ENCODE data around the gene BMP8A. TPM values are rescaled to one million over a fixed set of nuclear protein-coding genes. Genes with fewer than 3 reads are reported as not detected.
"Not testable (repeated sequence)": the region's sequence is repeated elsewhere in the genome, so short reads cannot be mapped to it uniquely, and the experiment has no call there.

The BMP8A gene
- total RNA-seq, 1 donor from 2014 or later, result 0.51 TPM

DNA sequence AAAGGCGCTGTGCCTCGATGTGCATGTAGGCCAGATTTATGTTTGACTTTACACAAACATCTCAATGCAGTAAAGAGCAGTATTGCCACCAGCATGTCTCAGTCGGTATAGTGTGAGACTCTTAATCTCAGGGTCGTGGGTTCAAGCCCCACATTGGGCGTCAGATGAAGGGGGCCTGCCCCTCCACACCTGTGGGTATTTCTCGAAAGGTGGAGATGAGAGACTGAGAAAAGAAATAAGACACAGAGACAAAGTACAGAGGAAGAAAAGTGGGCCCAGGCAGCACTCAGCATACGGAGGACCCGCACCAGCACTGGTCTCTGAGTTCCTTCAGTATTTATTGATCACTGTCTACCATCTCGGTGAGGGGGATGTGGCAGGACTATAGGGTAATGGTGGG lies 13.0 kb downstream of the BMP8A start:
- not testable (repeated sequence) for DNase-seq (ENCODE audit: low read depth)

DNA sequence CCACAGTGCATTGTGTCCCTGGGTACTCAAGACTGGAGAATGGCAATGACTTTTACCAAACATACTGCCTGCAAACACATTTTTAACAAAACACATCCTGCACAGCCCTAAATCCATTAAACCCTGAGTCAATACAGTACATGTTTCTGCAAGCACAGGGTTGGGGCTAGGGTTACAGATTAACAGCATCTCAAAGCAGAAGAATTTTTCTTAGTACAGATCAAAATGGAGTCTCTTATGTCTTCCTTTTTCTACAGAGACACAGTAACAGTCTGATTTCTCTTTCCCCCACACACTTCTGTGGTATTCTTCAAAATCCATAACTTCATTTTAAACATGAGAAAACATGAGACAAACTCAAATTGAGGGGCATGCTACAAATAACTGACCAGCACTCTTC lies 13.9 kb downstream of the BMP8A start:
- DNase-seq (ENCODE audit: low read depth), result no peak

DNA sequence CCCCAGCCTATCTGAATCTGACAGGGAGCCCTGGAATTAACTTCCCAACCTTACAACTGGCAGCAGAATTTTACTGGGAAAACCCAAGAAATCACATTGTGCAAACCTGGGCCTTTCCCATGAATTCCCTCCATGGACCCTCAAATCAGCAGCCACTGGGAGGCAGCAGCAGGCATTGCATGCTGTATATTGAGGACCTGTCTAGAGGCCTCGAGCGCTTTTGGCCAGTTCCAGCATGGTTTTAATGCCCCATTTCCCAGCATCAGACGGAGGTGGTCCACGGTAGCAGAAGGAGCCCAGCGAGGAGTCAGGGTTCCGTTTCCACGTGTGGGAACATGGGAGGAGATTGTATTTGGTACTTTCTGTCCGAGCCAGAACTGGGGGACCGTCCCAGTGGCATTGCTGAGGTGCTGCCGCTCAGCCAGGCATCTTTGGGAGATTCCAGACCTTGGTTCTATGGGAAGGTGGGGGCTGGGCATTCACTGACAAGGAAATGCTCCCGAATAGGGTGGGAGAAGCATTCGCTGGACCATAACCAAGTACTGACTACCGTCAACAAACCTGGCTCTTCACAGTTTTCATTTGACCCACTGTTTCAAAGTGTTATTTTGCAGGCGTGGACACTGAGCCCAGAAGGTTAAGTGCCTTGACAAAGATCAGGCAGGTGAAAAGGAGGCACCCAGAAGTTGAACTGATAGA lies 15.9 kb downstream of the BMP8A start:
- DNase-seq (ENCODE audit: low read depth), result no peak

DNA sequence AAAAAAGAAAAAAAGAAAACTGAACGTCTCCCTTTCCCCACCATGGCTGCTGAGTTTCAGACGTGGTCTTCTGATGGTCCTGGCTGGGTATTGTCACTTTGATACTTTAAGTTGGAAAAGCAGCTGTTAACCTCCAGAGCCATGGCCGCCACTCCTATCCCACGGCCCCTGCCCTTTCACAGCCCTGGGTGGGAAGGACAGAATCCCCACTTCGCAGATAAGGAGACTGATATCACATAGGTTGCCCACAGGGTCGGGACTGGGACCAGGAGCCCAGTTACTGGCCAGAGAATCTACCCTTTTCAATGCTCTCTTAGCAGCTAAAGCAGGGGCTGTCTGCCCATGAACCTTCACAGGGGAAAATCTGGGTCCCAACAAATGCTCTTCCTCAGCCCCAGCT lies 16.8 kb downstream of the BMP8A start:
- no peak for DNase-seq (ENCODE audit: low read depth)

DNA sequence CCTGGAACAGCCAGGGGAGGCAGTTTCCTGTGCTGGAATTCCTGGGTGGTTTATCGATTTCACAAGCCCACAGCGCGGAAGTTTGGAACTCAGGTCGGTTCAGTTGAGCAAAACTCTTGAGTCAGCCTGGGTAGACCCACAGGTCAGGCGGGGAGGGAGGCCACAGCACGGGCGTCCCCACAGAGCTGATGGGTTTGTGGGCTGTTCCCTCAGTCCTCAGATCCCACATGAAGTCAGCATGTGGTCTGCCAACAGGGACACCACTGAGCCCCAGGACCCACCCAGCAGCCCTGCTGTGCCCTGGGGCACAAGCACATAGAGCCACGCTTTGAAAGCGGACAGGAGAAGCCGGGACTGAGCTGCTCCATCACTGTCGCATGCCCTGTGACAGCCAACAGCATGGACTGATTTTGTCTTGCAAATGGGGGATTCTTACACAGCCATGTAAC lies 17.4 kb downstream of the BMP8A start:
- DNase-seq (ENCODE audit: low read depth), result peak; percentile 88

DNA sequence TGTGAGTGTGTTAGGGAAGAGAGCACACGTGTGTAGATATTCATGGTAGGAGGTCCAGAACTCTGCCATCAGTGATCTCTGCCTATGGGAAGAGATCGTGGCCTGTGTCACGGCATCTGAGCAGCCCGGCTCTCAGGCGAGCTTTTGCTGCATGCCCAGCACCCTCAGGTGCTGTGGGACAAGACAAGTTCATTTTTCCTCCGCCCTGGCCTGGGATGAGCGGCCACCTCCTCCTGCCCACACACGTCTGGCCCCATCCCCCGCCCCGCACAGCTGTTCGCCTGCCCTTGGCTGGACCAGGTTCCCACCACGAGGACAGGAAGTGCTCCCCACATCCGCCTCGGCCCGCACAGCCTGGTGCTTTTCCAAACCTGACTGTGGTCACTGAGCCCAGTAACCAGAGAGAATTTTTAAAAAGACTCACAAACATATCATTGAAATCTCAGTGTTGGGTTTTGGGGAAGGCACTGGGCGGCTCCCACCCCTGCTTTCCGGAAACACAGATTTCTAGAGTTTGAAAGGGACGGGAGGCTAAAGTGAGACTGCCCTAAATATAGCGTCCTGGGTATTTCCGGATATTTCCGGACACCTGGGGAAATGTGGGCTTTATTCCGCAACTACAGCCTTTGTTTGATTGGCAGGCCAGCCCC lies 18.0 kb downstream of the BMP8A start:
- peak; percentile 92 for DNase-seq (ENCODE audit: low read depth)

DNA sequence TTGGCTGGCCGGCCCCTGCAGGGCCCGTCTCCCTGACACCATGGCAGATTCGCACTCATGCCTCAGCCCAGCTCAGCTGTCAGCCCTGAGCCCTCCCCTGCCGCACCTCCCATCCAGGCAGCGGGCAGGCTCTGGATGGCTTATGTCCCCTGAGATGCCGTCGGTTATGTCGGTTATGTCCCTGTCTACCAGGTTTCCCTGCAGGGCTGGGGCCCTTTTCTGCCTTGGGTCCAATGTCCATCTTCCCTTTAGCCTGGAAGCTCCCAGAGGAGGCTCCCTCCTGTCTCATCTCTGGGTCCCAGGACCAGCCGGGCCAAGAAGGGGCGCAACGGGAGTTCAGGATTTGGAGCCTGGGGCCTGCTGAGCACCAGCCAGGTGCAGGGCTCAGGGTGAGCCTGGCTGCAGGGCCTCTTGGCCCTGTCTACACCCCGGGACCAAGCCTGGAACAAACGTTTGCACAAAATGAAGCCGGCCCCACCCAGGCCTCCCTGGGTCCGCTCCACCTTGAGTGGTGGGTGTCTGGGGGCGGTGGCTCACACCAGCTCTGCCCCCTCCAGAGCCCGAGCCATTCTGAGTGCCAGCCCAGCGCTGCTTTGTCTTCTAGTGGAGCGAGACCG lies 19.2 kb downstream of the BMP8A start:
- not testable (repeated sequence) for DNase-seq (ENCODE audit: low read depth)

DNA sequence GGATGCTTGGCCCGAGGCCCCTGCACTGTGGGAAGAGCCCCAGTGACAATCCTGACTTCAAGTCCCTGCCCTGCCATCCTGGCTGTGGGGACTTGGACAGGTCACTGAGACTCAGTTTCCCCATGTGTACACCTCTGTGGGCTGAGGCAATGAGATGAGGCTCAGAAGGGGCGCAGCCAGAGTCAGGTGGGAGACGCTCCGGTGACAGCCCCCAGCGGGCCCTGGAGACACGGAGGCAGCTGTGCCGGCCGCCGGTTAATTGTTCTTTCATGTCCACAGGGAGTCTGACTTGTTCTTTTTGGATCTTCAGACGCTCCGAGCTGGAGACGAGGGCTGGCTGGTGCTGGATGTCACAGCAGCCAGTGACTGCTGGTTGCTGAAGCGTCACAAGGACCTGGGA lies 20.0 kb downstream of the BMP8A start:
- DNase-seq (ENCODE audit: low read depth), result not testable (repeated sequence)

DNA sequence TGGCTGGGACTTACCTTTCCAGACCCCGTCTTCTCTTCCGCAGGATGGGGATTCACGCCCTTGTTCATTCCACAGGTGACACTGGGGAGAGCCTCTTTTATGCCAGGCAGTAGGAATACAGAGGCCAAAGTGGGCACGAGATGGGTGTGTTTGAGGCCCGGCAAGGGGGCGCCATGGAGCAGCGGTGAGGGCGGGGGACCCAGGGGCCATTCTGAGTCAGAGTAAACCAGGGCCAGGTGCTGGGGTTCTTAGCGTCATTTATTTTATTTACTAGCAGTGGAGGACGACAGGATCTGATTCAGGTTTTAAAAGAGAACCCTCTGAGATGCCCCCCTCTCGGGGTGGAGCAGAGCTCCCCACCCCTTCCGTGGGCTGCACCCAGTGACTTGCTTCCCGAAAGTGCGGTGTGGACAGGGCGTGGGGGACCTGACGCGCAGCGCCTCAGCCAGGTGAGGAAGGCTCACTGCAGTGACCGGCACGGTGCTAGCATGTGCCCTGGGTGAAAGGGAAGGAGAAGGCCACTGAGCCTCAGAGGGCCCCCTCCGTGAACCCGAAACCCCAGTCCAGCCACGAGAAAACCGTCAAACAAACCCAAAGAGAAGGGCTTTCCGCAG lies 20.9 kb downstream of the BMP8A start:
- not testable (repeated sequence) for DNase-seq (ENCODE audit: low read depth)

DNA sequence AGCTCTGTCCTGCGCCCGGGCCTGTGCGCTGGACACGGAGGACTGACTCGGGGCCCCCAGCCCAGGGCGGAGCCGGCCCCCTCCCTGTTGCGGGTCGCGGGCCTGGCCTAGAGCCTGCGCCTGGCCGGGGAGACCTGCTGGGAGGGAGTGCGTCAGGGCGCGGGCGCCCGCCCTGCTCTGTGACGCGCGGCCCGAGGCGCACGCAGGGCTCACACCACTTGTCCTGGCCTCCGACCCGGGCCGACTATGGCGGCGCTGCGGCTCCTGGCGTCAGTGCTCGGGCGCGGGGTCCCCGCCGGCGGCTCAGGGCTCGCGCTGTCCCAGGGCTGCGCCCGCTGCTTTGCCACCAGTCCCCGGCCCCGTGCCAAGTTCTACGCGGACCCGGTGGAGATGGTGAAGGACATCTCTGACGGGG lies 23.3 kb downstream of the BMP8A start:
- not testable (repeated sequence) for DNase-seq (ENCODE audit: low read depth)

DNA sequence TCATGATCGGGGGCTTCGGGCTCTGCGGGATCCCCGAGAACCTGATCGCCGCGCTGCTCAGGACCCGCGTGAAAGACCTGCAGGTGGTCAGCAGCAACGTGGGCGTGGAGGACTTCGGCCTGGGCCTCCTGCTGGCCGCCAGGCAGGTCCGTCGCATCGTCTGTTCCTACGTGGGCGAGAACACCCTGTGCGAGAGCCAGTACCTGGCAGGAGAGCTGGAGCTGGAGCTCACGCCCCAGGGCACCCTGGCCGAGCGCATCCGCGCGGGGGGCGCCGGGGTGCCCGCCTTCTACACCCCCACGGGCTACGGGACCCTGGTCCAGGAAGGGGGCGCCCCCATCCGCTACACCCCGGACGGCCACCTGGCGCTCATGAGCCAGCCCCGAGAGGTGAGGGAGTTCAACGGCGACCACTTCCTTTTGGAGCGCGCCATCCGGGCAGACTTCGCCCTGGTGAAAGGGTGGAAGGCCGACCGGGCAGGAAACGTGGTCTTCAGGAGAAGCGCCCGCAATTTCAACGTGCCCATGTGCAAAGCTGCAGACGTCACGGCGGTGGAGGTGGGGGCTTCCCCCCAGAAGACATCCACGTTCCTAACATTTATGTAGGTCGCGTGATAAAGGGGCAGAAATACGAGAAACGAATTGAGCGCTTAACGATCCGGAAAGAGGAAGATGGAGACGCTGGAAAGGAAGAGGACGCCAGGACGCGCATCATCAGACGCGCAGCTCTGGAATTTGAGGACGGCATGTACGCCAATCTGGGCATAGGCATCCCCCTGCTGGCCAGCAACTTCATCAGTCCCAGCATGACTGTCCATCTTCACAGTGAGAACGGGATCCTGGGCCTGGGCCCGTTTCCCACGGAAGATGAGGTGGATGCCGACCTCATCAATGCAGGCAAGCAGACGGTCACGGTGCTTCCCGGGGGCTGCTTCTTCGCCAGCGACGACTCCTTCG lies 24.0 kb downstream of the BMP8A start:
- not testable (repeated sequence) for DNase-seq (ENCODE audit: low read depth)

DNA sequence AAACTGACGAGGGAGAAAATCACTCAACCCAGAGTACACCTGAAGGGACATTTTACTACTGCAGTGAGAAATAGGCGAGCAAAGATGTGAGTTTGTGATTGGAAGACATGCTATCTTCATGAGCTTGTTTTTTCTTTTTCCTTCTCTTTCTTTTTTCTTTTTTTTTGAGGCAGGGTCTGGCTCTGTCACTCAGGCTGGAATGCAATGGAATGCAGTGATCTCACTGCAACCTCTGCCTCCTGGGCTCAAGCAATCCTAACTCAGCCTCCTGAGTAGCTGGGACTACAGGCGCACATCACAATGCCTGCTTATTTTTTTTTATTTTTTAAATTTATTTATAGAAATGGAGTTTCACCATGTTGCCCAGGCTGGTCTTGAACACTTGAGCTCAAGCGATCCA lies 25.4 kb downstream of the BMP8A start:
- not testable (repeated sequence) for DNase-seq (ENCODE audit: low read depth)

DNA sequence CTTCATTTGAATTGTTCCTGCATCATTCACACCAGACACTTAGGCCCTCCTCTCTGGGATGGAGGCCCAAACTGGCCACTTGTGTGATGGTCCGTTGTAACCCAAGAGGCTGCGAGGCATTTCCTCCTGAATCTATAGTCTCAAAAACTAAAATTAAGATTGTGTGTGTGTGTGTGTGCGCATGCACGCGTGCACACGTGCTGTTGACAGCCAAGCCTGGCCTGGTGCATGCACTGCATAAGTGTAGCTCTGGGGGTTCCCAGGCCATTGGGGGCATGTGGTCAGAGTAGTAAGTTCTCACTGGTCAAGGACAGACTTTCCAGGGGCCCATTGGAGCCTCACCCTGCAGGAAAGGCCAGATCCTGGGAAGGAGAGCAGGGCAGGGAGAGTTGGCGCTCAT lies 26.5 kb downstream of the BMP8A start:
- DNase-seq (ENCODE audit: low read depth), result not testable (repeated sequence)

DNA sequence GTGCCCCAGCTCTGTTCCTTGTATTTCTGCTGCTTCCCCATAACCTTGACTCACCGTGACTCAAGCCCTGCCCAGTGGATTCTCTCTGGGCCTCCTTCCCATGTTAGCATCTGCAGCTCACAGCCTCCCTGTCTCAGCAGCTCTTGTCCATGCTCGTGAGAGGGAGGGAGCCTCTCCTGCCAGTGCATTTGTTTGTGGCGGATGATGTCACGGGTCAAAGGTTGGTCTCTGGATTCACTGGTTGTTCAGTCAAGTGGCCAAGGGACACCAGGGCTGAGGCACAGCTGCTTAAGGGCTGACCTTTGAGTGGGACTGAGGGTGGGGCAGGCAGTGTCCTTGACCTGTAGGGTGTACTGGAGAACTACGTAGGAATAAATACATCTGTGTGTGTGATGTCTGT lies 27.9 kb downstream of the BMP8A start:
- DNase-seq (ENCODE audit: low read depth), result not testable (repeated sequence)

DNA sequence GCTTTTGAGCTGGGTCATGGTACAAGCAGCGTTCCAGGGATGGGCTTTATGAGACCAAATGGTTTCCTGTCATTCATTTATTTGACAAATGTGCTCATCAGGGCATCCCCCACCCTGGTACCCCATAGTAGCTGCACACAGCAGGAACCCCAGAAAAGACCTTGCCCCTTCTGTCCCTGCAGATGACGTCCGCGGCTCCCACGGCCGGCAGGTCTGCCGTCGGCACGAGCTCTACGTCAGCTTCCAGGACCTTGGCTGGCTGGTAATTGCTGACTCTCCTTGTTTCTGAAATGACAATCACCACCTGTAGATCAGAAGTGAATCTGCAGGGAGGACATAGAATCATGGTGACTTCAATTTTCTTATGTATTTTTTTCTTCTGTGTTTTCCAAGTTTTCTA lies 30.8 kb downstream of the BMP8A start:
- DNase-seq (ENCODE audit: low read depth), result not testable (repeated sequence)

DNA sequence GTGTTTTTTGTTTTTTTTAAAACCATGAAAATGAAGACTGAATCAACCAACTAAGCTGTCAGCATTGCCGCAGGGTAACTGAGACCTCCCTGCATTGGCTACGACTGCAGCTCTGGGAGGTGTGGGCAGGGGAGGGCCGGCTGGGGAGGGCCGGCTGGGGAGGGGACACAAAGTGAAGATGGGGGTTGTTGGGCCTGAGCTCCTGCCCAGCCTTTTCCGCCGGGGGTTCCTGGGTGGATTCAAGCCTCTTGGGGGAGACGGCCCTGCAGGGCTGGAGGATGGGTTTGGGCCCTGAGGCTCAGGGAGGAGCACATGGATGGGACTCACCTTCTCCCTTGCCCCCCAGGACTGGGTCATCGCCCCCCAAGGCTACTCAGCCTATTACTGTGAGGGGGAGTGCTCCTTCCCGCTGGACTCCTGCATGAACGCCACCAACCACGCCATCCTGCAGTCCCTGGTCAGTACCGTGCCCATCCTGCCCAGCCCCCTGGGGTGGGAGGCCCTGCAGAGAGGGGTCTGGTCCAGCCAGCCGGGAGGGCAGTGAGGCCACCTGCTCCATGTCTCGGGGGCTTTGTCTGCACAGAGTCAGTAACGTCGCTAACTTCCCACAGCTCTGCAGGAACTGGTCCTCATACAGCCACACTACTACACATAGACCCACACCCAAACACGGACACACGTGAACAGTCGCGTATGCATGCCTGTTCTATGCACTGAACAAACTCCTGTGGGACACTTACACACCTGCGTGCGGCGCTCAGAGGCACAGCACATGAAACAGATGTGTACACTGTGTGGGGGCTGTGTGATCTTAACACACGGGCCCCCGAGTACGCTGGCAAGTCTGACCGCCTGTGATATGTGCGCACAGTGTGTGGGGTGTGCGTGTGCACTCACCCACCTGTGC lies 31.5 kb downstream of the BMP8A start:
- no peak for DNase-seq (ENCODE audit: low read depth)

DNA sequence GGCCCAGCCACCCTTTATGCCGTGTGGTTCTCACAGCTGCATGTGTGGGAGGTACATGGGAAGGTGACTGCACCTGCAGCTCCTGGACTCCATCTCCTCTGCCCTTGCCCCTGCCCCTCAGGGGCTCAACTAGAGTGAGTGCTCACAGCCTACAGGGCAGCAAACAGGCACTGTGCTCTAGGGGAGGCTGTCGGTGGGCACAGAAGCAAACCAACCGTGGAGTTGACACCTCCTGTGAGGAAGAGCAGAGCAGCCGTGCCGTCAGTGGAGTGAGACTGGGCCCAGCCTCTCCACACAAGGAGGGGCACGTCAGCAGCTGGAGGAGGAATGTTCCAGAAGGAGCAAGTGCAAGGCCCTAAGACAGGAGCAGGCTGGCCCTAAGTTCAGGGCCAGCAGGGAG lies 32.7 kb downstream of the BMP8A start:
- no peak for DNase-seq (ENCODE audit: low read depth)

DNA sequence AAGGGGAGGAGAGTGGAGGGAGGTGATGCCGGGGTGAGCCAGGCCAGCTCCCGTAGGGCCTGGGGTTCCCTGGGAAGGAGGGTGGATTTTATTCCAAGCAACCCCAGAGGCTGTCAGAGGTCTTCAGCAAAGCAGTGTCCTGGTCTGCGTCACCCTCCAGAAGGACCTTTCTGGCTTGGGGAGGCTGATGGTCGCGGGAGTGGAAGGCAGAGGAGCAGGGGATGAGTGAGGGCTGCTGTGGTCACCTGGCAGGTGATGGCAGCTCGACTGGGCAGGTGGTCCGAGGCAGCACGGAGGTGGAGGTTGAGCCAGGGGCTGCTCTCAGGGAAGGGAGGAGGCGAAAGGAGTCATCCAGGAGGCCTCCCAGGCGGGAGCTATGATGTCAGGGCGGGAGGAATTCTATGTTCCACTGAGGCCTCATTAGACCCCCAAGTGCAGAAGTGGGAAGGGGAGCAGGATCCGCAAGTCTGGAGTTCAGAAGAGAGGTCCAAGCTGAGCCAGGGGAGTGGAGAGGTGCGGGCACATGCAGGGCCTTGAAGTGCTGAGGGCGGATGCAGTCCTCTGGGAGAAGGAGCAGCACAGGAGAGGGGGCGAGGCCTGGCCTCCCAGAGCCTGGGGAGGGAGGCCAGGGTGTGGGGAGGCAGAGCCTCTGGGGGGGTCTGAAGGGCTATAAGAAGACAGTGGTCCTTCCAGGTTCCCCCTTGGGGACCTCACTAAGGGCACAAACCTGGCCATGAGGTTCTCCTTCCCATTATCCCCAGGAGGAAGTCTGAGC lies 33.3 kb downstream of the BMP8A start:
- DNase-seq (ENCODE audit: low read depth), result no peak

Measured in myocyte (in vitro differentiated cells).